Smooth muscle cell of the brain vasculature (primary cell): Measurements from ENCODE around the gene SDK1.
A peak's percentile ranks its signal among the peaks of the same experiment; 100 is the strongest.

ENCODE experiments used
- DNase-seq: peaks from one replicate; pipeline ENCODE4 v3.0.0-alpha.2; 2012; ENCODE audit warnings: low read depth, low spot score

Gene SDK1

DNA sequence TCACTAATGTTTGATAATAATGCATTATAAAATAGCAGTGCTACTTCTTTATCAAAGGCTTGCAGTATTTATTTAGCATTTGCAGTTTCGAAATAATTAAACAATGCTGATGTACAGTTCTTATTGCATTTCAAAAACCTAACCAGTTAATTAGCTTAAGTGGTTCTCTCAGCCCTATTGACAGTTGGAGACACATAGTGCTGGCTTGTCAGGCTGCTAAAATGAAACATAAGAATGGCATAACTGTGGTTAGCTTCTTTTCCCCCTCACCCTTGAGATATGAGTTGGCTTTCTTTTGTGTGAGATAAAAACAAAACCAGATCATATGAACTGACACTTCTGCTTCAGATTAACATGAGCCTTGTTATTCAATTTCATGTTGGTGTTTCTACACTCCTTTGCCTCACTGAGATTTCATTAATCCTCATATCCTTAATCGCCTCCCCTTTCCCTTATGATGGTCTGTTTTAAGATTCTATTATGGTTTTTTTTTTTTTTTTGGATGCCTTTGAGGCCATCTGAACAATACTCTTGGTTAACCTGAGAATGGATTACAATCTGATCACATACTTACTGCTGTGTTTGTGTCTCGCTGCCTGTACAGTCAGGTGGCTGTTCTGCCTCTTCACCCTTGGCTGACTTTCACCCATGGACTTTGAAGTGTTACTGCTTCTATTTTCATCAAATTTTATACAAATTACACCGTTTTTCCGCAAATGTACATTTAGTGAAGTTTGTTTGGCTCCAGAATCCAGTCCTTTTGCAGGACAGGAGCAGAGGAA, 108.0 kb downstream of the SDK1 start:
- no peak for DNase-seq

DNA sequence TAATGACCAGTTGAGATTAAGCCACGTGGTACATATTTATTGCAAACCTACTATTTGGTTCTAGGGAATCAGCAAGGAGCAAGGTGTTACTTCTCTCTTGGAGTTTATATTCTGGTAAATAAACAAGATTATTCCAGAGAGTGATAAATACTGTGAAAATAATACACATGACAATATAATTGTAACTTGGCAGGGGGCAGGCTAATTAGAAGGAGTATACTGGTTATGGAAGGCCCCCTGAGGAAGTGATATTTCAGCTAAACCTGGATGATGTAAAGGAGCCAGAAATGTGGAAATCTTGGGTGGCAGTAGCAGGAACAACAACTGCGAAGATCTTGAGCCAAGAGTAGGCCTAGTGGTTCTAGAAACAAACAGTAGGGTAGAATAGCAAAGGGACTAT, 111.8 kb downstream of the SDK1 start:
- DNase-seq = no peak

DNA sequence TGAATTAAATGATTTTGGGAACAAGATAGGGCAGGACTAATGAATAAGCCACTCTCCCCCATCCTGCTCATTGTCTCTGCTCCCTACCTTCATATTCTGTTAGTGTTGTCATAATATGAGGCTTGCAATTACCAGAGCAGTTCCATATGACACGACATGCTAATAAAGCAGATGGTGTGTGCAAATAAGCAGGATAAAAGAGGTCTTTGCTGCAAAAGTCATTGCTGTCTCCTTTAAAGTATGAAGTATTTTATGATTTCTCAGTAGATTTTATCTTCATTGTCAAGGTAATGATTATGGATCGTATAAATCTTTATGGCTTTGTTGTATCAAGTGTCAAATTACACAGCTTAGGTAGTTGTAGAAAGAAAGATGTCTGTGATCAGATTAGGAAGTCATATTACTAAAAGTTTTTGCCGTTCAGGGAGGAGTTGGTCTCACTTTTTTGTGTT, 114.8 kb downstream of the SDK1 start:
- no peak for DNase-seq

DNA sequence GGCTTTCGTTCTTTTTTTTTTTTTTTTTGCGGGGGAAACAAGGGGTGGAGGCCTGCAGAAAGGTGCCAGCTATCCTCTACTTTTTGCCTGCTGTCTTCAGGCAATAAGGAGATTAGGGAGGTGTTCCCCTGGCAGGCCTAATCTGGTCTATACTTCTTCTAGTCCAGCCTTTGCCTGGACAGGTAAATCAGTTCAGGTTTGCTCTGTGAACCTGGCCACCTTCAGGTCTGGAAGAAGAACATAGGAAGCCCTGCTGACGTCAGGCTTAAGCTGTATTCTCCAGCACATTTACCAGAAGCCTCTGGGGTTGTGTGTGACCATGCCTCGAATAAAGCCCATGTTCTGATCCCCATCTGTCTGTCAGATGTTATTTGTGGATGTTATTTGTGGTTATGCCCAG, 115.4 kb downstream of the SDK1 start:
- DNase-seq = no peak

DNA sequence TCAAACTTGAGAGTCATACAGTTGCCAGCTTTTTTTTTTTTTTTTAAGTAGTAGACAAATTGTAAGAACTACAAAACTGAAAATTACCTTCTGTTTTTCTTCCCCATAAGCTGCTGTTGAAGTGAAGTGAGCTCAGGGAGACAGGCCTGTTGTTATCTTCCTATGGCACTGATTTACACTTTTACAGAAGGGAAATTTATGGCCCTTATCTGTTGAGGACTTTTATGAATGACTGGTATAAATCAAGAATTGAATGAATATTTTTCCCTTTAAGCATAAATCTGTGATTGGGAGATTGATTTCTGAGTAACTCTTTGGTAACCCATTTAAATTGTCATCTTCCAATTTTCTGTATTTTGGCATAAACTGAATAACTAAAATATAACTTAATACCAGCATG, 124.0 kb downstream of the SDK1 start:
- no peak for DNase-seq

DNA sequence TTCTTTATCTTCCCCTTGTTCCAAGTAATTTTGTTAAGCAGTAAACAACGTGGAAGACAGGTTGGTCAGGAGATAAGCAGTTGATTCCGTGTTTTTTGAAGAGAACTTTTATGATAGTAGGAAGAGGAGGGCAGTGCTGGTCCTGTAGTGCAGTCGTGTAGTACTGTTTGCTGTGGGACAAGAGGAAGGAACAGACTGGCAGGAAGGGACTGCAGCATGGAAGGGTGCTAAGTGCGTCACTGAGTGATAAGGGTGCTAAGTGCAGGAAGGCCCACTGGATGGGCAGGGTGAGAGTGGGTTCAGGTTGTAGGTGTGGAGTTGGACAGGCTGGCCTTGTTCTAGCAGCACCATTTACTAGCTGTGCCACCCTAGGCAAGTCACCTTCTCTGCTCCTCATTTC, 125.0 kb downstream of the SDK1 start:
- no peak for DNase-seq

DNA sequence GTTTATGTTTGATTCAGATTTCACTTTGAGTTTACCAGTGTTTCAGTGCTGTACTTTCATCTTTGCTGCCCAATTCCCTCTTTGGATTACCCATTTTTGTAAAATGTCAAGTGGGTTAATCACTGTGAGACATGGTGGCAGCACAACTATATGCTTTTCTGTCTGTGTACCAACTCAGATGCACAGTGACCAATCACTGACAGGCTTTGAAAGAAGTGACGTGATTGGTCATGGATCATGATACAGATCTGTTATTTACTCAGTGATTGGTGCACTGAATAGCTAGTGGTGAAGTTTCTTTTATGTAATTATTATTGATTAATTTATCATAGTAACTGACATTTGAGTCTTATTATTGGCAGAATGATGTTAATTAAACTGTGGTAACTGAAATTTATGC, 126.9 kb downstream of the SDK1 start:
- DNase-seq = no peak

DNA sequence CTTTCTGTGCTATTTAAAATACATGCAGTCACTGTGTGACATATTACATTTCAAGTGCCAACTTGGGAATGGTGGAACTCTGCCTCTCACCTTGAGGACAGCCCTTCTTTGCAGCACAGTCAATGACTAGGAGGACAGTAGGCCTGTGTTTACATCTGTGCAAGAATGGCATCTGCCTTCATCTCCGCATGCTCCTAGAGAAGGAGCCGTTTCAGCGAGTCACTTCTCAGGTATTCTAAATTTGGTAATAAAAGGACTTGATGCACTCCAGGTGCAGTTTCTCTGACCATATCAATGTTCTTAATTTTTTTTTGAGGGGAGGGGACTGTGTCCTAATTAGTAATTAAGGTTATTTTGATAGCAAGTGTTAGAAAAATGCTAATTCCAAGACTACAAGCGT, 128.9 kb downstream of the SDK1 start:
- no peak for DNase-seq

DNA sequence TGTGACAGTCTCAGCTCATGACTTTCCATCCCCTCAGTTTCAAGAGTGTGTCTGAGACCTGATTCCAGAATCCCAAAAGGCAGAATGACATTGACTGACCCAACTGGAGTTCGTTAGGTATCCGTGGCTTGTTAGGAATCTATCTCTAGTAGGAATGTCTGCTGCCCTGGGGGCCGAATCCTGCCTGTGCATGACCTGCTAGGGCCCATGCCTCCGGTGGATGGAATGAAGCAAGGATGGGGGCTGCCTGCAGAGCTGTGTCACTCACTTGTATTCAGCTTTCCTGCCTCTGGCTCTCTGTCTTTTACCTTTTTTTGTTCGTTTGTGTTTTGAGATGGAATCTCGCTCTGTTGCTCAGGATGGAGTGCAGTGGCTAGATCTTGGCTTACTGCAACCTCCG, 129.5 kb downstream of the SDK1 start:
- no peak for DNase-seq

DNA sequence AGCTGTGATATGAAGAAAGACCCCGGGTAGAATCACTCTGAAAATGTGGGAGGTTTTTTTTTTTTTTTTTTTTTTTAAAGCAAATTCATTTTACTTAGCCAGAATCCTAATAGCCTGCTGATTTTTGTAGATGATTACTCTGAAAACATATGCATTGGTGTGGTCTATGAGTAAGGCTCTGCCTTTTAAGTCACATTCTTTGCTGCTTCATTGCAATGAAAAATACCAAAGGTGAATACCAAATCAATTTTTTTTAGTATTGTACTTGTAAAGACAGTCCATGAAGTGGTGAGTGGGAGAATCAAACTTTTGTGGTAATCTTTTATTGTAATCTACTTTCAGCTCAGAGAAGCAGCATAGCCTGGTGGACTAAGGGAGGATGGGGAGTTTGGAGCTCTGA, 130.3 kb downstream of the SDK1 start:
- no peak for DNase-seq

DNA sequence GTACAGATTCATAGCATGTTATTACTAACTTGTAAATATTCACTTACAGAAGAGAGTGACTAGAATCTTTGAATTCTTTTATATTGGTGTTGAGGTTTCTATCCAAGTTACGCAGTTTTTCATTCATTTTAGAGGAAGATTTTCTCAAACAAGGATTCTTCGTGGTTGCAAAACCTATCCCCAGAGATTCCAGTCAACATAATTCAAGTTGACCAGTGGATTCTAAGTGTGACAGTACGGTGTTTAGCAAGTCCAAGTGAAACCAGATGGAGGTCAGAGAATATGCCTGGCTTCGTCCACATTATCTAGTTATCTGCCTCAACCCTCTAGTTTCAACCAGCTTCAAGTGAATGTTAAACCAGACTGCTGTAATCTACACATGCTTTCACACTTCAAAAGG, 131.9 kb downstream of the SDK1 start:
- no peak for DNase-seq

DNA sequence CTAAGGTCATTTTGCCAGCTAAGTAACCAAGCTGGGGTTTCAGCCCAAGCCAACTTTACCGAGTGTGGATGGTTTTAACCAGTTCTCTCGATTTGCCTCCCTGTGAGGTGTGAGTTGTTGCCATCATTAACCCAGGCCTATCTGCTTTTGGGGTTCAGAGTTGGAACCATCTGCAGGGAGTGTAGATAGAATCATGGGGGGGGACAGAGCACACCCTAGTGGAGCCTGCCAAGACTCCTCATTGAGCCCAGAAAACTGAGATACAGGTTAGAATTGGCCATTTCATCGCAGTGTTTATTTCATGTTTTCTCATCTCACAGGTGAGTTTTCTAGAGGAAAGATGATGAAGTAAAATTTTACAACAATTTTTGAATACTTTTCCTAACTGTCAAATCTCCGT, 133.6 kb downstream of the SDK1 start:
- DNase-seq = no peak

DNA sequence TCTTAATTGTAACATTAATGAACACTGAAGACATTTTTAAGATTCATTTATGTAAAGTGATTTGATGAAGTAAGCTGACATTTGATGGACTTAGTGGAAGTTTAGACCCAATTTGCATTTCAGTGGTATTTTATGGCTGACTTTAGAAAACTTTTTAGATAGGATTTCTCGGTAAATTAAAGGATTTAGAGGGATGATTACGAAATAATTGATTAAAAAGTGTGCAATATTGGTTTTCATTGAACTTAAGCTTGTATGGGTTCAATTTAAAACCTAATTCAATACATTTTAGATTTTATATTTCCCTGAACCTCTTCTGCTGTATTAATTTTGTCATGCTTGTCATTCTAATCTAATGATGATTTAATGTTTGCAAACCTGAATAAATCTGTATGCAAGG, 135.1 kb downstream of the SDK1 start:
- DNase-seq = no peak

DNA sequence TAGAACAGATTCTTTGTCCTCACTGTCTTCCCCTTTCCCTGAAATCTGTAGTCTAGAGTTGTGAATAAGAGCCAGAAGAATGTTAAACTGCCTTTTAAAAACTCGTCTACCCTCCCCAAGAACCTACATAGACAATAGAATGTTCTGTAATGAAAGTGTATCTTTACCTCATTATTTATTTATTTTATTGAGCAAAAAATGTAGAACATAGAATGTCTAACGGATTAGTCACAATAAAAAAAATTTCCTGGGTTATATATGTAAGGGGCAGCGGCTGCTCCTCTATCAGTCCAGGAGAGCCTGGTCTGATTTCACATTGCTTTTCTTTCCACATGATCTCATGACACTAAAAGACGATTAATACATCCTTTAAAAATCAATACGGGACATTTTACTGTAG, 135.7 kb downstream of the SDK1 start:
- peak; percentile 20 for DNase-seq

DNA sequence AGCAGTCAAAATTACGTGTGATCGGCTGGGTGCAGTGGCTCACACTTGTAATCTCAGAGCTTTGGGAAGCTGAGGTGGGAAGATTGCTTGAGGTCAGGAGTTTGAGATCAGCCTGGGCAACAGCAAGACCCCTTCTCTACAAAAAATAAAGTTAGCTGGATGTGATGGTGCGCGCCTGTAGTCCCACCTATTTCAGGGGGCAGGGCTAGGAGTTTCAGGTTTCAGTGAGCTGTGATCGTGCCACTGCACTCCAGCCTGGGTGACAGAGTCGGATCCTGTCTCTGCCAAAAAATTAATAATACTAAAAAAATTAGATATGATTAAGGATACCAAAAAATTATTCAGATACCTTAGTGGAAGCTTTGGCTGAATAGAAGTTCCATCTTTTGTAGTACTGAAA, 136.4 kb downstream of the SDK1 start:
- no peak for DNase-seq

DNA sequence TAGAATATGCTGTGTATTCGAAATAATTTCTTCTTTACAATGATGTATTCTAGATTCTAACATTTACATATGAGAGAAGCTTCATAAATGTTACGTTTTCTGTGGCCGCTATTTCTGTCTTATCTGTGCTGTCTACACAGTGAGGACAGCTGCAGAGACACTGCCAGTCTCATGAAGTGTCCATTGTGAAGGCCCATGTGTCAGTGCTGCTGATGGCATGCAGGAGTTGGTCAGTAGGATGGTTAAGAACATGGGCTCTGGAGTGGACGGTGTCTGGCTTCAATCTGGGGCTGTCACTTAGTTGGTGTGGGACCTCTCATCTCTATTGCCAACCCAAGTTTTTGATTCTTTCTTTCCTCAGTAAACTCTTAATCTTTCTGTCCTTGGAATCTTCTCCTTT, 137.3 kb downstream of the SDK1 start:
- no peak for DNase-seq

DNA sequence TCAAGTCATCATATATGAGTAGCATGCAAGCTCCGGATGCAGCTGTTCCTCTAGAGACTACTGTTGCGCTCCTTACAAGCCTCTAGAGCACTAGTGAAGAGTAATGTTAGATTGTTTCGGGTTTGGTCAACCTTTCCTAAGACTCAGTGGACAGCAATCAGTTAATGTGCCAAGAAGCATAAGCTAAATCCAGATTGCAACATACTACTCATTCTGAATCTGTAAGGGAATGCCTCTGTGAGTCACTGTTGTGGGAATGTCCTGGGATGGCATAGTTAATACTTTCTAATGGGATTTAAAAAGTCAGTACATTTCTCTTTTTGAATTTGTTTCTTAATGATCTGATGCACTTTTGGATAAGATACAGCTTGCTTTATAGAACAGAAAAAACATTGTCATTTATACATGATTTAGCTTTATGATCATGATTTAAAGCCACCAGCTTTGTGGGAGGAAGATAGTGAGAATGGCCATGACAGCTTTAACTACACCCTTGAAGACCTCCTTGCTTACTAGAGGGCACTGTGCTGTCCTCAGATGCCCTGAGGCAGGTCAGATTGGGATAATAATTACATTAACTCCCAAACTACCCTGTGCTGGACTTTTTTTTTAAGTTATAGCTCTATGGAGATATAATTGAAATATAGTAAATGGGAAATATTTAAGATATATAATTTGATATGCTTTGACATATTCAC, 138.4 kb downstream of the SDK1 start:
- peak; percentile 68 for DNase-seq

DNA sequence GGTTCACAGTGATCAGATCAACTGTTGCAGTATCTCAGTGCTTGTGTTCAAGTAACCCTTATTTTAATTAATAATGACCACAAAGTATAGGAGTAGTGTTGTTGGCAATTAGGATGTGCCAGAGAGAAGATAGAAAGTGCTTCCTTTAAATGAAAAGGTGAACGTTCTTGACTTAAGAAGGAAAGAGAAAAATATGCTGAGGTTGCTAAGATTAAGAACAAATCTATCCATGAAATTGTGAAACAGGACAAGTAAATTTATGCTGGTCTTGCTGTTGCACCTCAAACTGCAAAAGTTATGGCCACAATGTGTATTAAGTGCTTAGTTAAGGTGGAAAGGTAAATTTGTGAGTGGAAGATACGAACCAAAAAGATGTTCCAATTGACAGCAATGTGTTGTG, 139.5 kb downstream of the SDK1 start:
- DNase-seq = no peak

DNA sequence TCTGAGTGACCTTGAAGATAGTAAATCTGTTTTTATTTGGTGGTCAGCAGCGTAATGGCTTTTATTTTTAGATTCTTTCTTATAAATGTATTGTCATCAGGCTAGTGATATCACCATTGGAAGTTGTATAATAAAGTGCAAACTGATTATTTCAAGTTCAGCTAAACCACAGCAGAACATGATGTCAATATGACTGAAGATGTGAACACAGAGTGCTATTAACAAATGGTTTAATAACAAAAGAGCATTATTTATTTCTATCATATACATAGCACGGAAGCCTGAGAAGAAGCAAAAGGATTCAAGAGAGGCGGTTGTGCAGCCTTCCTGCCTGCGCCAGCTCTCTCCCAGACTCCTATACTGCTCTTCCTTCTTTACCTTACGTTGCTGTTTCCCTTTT, 142.7 kb downstream of the SDK1 start:
- no peak for DNase-seq

DNA sequence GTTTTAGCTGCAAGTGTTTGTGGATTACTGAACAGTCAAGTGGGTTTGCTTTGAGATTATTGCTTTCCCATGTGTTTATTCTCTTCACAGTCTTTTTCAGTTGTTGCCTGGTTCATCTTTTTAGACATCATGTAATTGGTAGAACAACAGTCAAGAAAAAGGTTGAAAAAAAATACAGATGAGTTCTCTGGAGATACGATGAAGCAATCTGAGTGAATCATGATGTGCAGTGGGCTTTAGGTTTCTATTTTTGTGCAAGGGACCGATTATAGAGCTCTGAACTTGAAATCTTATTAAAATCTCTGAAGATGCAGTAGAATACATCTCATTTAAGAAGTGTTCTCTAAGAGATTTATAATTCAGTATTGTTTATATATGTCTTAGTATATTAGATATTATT, 145.7 kb downstream of the SDK1 start:
- no peak for DNase-seq

DNA sequence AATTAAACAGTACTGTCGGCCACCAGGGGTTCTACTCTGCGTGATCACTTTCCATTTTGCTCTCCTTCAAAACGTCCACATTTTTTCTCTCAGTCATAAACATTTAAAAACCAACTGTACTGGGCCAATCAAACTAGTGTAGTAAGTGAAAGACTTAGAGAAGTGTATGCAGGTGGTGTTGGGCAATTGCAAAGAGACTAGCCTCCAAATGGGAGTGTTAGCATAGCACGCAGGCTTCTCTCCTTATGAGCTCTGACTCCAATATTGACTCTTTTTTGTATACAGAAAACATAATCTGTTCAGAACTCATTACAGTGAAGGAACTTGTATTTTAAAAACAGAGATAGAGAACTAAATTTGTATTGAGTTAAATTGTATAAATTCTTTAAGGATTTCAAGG, 150.6 kb downstream of the SDK1 start:
- DNase-seq = no peak

DNA sequence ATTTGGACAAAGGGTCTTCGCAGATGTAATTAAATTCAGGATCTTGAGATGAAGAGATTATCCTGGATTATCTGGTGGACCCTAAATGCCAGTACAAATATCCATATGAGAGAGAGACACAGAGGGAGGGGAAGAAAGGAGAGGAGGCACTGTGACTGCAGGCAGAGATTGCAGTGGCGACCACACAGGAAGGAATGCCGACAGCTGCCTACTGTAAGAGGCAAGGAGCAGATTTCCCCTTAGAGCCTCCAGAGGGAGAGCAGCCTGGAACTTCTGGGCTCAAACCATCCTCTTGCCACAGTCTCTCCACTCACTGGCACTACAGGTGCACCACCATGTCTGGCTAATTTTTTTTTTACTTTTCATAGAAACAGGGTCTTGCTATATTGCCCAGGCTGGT, 152.3 kb downstream of the SDK1 start:
- no peak for DNase-seq

DNA sequence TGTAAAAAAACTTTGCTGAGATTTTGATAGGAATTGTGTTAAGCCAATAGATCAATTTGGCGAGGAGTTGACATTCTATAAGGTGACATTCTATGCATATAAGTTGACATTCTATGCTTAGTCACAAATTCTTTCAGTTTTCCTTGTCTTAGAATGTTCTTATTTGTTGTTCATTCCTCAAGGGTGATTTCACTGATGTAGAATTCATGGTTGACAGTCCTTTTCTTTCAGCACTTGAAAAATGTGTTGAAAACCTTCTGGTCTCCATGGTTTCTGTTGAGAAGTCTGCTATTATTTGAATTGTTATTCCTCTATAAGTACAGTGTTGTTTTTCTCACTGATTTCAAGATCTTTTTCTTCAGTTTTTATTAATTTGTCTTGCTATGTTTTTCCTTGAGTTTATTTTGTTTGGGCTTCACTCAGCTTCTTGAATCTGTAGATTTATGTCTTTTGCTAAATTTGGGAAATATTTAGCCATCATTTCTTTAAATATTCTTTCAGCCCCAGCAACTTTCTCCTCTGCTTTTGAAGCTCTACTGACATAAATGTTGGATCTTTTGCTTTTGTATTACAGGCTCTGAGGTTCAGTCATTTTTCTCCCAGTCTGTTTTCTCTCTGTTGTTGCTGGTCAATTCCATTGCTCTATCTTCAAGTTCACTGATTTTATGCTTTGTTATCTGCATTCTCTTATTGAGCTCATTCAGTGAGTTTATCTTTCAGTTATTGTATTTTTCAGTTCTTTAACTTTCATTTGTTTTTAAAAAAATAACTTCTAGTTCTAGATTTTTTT, 154.9 kb downstream of the SDK1 start:
- no peak for DNase-seq
